ENCODE results near the gene TMEM209.

GRCh38 chr7:130187360-130187759 is 17.8 kb downstream of the TMEM209 start:
- TF ChIP-seq CTCF (IDR thresholded peaks at IDR 0.05) = no peak
- TF ChIP-seq POLR2A (IDR thresholded peaks at IDR 0.05) = no peak

All from esophagus squamous epithelium (tissue), 4 donors.